Sigmoid colon (tissue), 4 donors: ENCODE data around the gene PLB1.

Source experiments
- POLR2A ChIP-seq, 2 donors: fragments of 450-650 bp; IDR thresholded peaks; one replicate each; pipeline ENCODE4 v1.6.1; 2016; ENCODE audit warnings: antibody characterized with exemption in 2 of 2, mild to moderate bottlenecking in 2 of 2, moderate library complexity in 2 of 2
- POLR2AphosphoS5 ChIP-seq, 4 donors: sonication (generic); formaldehyde crosslinking; IDR thresholded peaks; one replicate each; pipeline ENCODE4 v1.6.1; 2017; ENCODE audit warnings: antibody characterized with exemption in 4 of 4
- TF ChIP-seq, protein P1 (sequence below), 4 experiments: fragments of 450-650 bp in 3 of 4; fragments of 200-600 bp in 1 of 4; IDR thresholded peaks; one replicate each; pipeline ENCODE4 v1.5.1; 2016 to 2019; ENCODE audit warnings: antibody characterized with exemption in 4 of 4, mild to moderate bottlenecking in 3 of 4, moderate library complexity in 2 of 4

DNA sequence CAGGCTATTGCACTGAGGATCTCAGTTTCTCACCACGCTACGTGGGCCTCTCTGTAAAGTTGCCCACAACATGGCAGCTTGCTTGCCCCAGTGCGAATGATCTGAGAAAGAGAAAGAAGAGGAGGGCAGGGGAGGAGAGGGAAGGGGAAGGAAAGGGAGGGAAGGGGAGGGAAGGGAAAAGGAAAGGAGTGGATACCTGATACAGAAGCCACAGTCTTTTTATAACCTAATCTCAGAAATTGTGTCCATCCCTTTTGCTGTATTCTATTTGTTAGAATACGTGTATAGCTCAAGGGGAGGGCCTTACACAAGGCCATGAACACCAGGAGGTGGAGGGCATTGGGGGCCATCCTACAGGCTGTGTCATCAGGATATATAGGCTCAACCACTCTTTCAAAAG lies 177.5 kb downstream of the PLB1 start:
- no peak for TF ChIP-seq POLR2AphosphoS5 (IDR thresholded peaks at IDR 0.05)
- TF ChIP-seq POLR2A (IDR thresholded peaks at IDR 0.05) = no peak
- TF ChIP-seq, protein P1, sequence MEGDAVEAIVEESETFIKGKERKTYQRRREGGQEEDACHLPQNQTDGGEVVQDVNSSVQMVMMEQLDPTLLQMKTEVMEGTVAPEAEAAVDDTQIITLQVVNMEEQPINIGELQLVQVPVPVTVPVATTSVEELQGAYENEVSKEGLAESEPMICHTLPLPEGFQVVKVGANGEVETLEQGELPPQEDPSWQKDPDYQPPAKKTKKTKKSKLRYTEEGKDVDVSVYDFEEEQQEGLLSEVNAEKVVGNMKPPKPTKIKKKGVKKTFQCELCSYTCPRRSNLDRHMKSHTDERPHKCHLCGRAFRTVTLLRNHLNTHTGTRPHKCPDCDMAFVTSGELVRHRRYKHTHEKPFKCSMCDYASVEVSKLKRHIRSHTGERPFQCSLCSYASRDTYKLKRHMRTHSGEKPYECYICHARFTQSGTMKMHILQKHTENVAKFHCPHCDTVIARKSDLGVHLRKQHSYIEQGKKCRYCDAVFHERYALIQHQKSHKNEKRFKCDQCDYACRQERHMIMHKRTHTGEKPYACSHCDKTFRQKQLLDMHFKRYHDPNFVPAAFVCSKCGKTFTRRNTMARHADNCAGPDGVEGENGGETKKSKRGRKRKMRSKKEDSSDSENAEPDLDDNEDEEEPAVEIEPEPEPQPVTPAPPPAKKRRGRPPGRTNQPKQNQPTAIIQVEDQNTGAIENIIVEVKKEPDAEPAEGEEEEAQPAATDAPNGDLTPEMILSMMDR (IDR thresholded peaks at IDR 0.05) = no peak
